IPS-NIHi11 (cell line): ENCODE data around the gene RANBP3.
A peak's percentile ranks its signal among the peaks of the same experiment; 100 is the strongest.
"Not testable (repeated sequence)": the region's sequence is repeated elsewhere in the genome, so short reads cannot be mapped to it uniquely, and the experiment has no call there.

Source experiments
- DNase-seq: peaks from one replicate; pipeline ENCODE4 v3.0.0; 2012; ENCODE audit warnings: mixed read lengths, low spot score

RANBP3 gene

GRCh38 chr19:5985837-5986236, 7.9 kb upstream of the RANBP3 start:
- DNase-seq: not testable (repeated sequence)

GRCh38 chr19:5985098-5985783, 7.3 kb upstream of the RANBP3 start:
- DNase-seq: no peak

- no peak for DNase-seq
Observed at GRCh38 chr19:5984600-5984999, 6.7 kb upstream of the RANBP3 start.

- DNase-seq: no peak
Observed at GRCh38 chr19:5983367-5983955, 5.5 kb upstream of the RANBP3 start.

- no peak for DNase-seq
Observed at GRCh38 chr19:5978606-5979552, 939 bp upstream of the RANBP3 start.

- DNase-seq: no peak
Observed at GRCh38 chr19:5977222-5977784, 637 bp downstream of the RANBP3 start.

GRCh38 chr19:5976768-5977167, 1.2 kb downstream of the RANBP3 start:
- no peak for DNase-seq

GRCh38 chr19:5975388-5975728, 2.6 kb downstream of the RANBP3 start:
- DNase-seq: no peak

GRCh38 chr19:5974721-5975387, 3.1 kb downstream of the RANBP3 start:
- no peak for DNase-seq

GRCh38 chr19:5973867-5974635, 3.9 kb downstream of the RANBP3 start:
- DNase-seq: no peak

GRCh38 chr19:5973376-5973775, 4.6 kb downstream of the RANBP3 start:
- DNase-seq: no peak

- DNase-seq: no peak
Observed at GRCh38 chr19:5972355-5972731, 5.6 kb downstream of the RANBP3 start.

GRCh38 chr19:5971714-5972354, 6.1 kb downstream of the RANBP3 start:
- DNase-seq: no peak

GRCh38 chr19:5969476-5969875, 8.5 kb downstream of the RANBP3 start:
- no peak for DNase-seq

- DNase-seq: no peak
Observed at GRCh38 chr19:5968431-5969373, 9.2 kb downstream of the RANBP3 start.

GRCh38 chr19:5967994-5968430, 9.9 kb downstream of the RANBP3 start:
- peak; percentile 90 for DNase-seq

GRCh38 chr19:5967571-5967970, 10.4 kb downstream of the RANBP3 start:
- DNase-seq: no peak

GRCh38 chr19:5966941-5967340, 11.0 kb downstream of the RANBP3 start:
- DNase-seq: no peak

GRCh38 chr19:5966215-5966614, 11.7 kb downstream of the RANBP3 start:
- no peak for DNase-seq
